ENCODE data around the gene HSPBAP1. TPM values are rescaled to one million over a fixed set of nuclear protein-coding genes. Genes with fewer than 3 reads are reported as not detected.
"Not testable (repeated sequence)": the region's sequence is repeated elsewhere in the genome, so short reads cannot be mapped to it uniquely, and the experiment has no call there.

Gene HSPBAP1
- total RNA-seq, 6 experiments from 2014 or later: 2.4 to 4.0 (median 3.3) TPM

- no peaks in the 10 kb centered on the region for H3K9me3 ChIP-seq
- ATAC-seq (peak; percentile 50 to 64 (median 54)), DNase-seq (no peak)
- no peak overlapping the region for H3K27ac ChIP-seq
- 62% methylated on average over 3 of the region's 3 CpGs for WGBS (ENCODE audit: insufficient coverage, low coverage, low lambda C conversion rate, missing lambda C conversion rate)
- no peak for TF ChIP-seq POLR2A (IDR thresholded peaks at IDR 0.05)
- TF ChIP-seq CTCF (IDR thresholded peaks at IDR 0.05): no peak
- intact Hi-C loops (cut with DNase I): no loop called here
- H3K4me3 ChIP-seq: no peak overlapping the region
- no peaks in the 10 kb centered on the region for H3K27me3 ChIP-seq
- H3K36me3 ChIP-seq: peaks cover 0 to 2% (median 0%) of the 10 kb centered on the region in 4 donors
- peaks cover 0 to 7% (median 0%) of the 10 kb centered on the region in 4 donors for H3K4me1 ChIP-seq
Measured at GRCh38 chr3:122758877-122759560, 34.6 kb downstream of the HSPBAP1 start.

- Histone ChIP-seq H3K27me3 (no peaks in the 10 kb centered on the region), H3K4me1 (peaks cover 0 to 7% (median 0%) of the 10 kb centered on the region in 4 donors), H3K36me3 (peaks cover 0 to 2% (median 0%) of the 10 kb centered on the region in 4 donors), H3K9me3 (no peaks in the 10 kb centered on the region), H3K4me3 (no peak overlapping the region), H3K27ac (no peak overlapping the region)
- intact Hi-C loops (cut with DNase I): no loop called here
- ATAC-seq (no peak), DNase-seq (no peak)
- no peak for TF ChIP-seq POLR2A (IDR thresholded peaks at IDR 0.05)
- no peak for TF ChIP-seq CTCF (IDR thresholded peaks at IDR 0.05)
- WGBS (ENCODE audit: insufficient coverage, low coverage, low lambda C conversion rate, missing lambda C conversion rate): 92% methylated on average over 2 of the region's 2 CpGs
Measured at GRCh38 chr3:122755491-122755890, 38.1 kb downstream of the HSPBAP1 start.

- WGBS (ENCODE audit: insufficient coverage, low coverage, low lambda C conversion rate, missing lambda C conversion rate): 72% methylated on average over 5 of the region's 5 CpGs
- TF ChIP-seq CTCF (IDR thresholded peaks at IDR 0.05): peak; percentile 45 to 64 (median 60)
- no peak for TF ChIP-seq POLR2A (IDR thresholded peaks at IDR 0.05)
- intact Hi-C loops (cut with DNase I): no loop called here
- DNase-seq (no peak), ATAC-seq (peak; percentile 68 to 75 (median 72))
- no peak overlapping the region for H3K4me3 ChIP-seq
- no peaks in the 10 kb centered on the region for H3K27me3 ChIP-seq
- H3K36me3 ChIP-seq: peaks cover 0 to 2% (median 0%) of the 10 kb centered on the region in 4 donors
- no peak overlapping the region for H3K27ac ChIP-seq
- no peaks in the 10 kb centered on the region for H3K9me3 ChIP-seq
- peaks cover 0 to 7% (median 0%) of the 10 kb centered on the region in 4 donors for H3K4me1 ChIP-seq
Measured at GRCh38 chr3:122754929-122755328, 38.7 kb downstream of the HSPBAP1 start.

GRCh38 chr3:122748347-122748746 is 45.3 kb downstream of the HSPBAP1 start:
- intact Hi-C loops (cut with DNase I): no loop called here
- ATAC-seq (no peak), DNase-seq (no peak)
- TF ChIP-seq POLR2A (IDR thresholded peaks at IDR 0.05) (no peak), CTCF (IDR thresholded peaks at IDR 0.05) (no peak)
- H3K36me3 ChIP-seq: no peaks in the 10 kb centered on the region
- no peak overlapping the region for H3K4me3 ChIP-seq
- no peak overlapping the region for H3K27ac ChIP-seq
- H3K4me1 ChIP-seq: no peaks in the 10 kb centered on the region
- WGBS (ENCODE audit: insufficient coverage, low coverage, low lambda C conversion rate, missing lambda C conversion rate): 94% methylated on average over 1 of the region's 1 CpG
- H3K9me3 ChIP-seq: no peaks in the 10 kb centered on the region
- H3K27me3 ChIP-seq: no peaks in the 10 kb centered on the region

- DNase-seq; H3K27ac ChIP-seq; H3K27me3 ChIP-seq; H3K4me3 ChIP-seq; intact Hi-C loops (cut with DNase I); H3K9me3 ChIP-seq; ATAC-seq; H3K4me1 ChIP-seq; H3K36me3 ChIP-seq: not testable (repeated sequence)
- WGBS (ENCODE audit: insufficient coverage, low coverage, low lambda C conversion rate, missing lambda C conversion rate): no CpG with 5 or more reads among the region's 35 CpGs
Measured at GRCh38 chr3:122747295-122747694, 46.3 kb downstream of the HSPBAP1 start.
